HEK293 (cell line): ENCODE measurements around the gene PARD3.

Experiments used
- EGR2 ChIP-seq: fragments of 450-650 bp; formaldehyde crosslinking; IDR thresholded peaks from 2 replicates; pipeline ENCODE4 v1.5.1; 2016; ENCODE audit warnings: low read depth, missing biosample characterization, missing genetic modification characterization
- OSR2 ChIP-seq: fragments of 450-650 bp; formaldehyde crosslinking; IDR thresholded peaks from 2 replicates; pipeline ENCODE4 v1.5.1; 2016; ENCODE audit warnings: missing biosample characterization, missing genetic modification characterization
- OVOL3 ChIP-seq: fragments of 450-650 bp; formaldehyde crosslinking; IDR thresholded peaks from 2 replicates; pipeline ENCODE4 v1.5.1; 2016; ENCODE audit warnings: missing biosample characterization, missing genetic modification characterization
- SCRT1 ChIP-seq: fragments of 450-650 bp; formaldehyde crosslinking; IDR thresholded peaks from 2 replicates; pipeline ENCODE4 v1.5.1; 2016; ENCODE audit warnings: missing biosample characterization, missing genetic modification characterization, borderline replicate concordance
- ZFHX2 ChIP-seq: fragments of 450-650 bp; formaldehyde crosslinking; conservative IDR thresholded peaks from 2 replicates; pipeline ENCODE4 v1.5.1; 2016; ENCODE audit warnings: missing biosample characterization, missing genetic modification characterization
- ZFP41 ChIP-seq: fragments of 450-650 bp; formaldehyde crosslinking; IDR thresholded peaks from 2 replicates; pipeline ENCODE4 v1.5.1; 2016; ENCODE audit warnings: missing biosample characterization, missing genetic modification characterization, borderline replicate concordance
- ZNF10 ChIP-seq: fragments of 450-650 bp; formaldehyde crosslinking; IDR thresholded peaks from 2 replicates; pipeline ENCODE4 v1.5.1; 2017; ENCODE audit warnings: missing biosample characterization, missing genetic modification characterization
- ZNF155 ChIP-seq: fragments of 450-650 bp; formaldehyde crosslinking; IDR thresholded peaks from 2 replicates; pipeline ENCODE4 v1.5.1; 2016; ENCODE audit warnings: missing biosample characterization, missing genetic modification characterization
- ZNF157 ChIP-seq: fragments of 450-650 bp; formaldehyde crosslinking; IDR thresholded peaks from 2 replicates; pipeline ENCODE4 v1.5.1; 2016; ENCODE audit warnings: missing biosample characterization, missing genetic modification characterization
- ZNF184 ChIP-seq: fragments of 450-650 bp; IDR thresholded peaks from 2 replicates; pipeline ENCODE4 v1.5.1; 2018; ENCODE audit warnings: missing biosample characterization, mild to moderate bottlenecking, missing genetic modification characterization
- ZNF2 ChIP-seq: fragments of 450-650 bp; formaldehyde crosslinking; IDR thresholded peaks from 2 replicates; pipeline ENCODE4 v1.5.1; 2016; ENCODE audit warnings: missing biosample characterization, missing genetic modification characterization
- ZNF335 ChIP-seq: fragments of 450-650 bp; formaldehyde crosslinking; conservative IDR thresholded peaks from 2 replicates; pipeline ENCODE4 v1.5.1; 2016; ENCODE audit warnings: missing biosample characterization, missing genetic modification characterization
- ZNF354C ChIP-seq: fragments of 450-650 bp; formaldehyde crosslinking; IDR thresholded peaks from 2 replicates; pipeline ENCODE4 v1.5.1; 2016; ENCODE audit warnings: missing biosample characterization, missing genetic modification characterization, low read depth, borderline replicate concordance
- ZNF423 ChIP-seq: fragments of 450-650 bp; formaldehyde crosslinking; IDR thresholded peaks from 2 replicates; pipeline ENCODE4 v1.5.1; 2016; ENCODE audit warnings: missing biosample characterization, missing genetic modification characterization
- ZNF501 ChIP-seq: fragments of 450-650 bp; formaldehyde crosslinking; IDR thresholded peaks from 2 replicates; pipeline ENCODE4 v1.5.1; 2016; ENCODE audit warnings: missing biosample characterization, missing genetic modification characterization
- ZNF623 ChIP-seq: fragments of 450-650 bp; formaldehyde crosslinking; IDR thresholded peaks from 2 replicates; pipeline ENCODE4 v1.5.1; 2016; ENCODE audit warnings: missing biosample characterization, missing genetic modification characterization
- ZNF624 ChIP-seq: fragments of 450-650 bp; formaldehyde crosslinking; IDR thresholded peaks from 2 replicates; pipeline ENCODE4 v1.5.1; 2017; ENCODE audit warnings: missing biosample characterization, missing genetic modification characterization
- ZSCAN30 ChIP-seq: fragments of 450-650 bp; IDR thresholded peaks from 2 replicates; pipeline ENCODE4 v1.5.1; 2018; ENCODE audit warnings: missing biosample characterization, mild to moderate bottlenecking, missing genetic modification characterization, moderate library complexity
- TF ChIP-seq, protein P1 (sequence below): fragments of 450-650 bp; IDR thresholded peaks from 2 replicates; pipeline ENCODE4 v1.5.1; 2018; ENCODE audit warnings: missing biosample characterization, mild to moderate bottlenecking, missing genetic modification characterization
- TF ChIP-seq, protein P2 (sequence below): fragments of 450-650 bp; formaldehyde crosslinking; IDR thresholded peaks from 2 replicates; pipeline ENCODE4 v1.5.1; 2016; ENCODE audit warnings: missing biosample characterization, missing genetic modification characterization
- TF ChIP-seq, protein P3 (sequence below): fragments of 450-650 bp; formaldehyde crosslinking; IDR thresholded peaks from 2 replicates; pipeline ENCODE4 v1.5.1; 2016; ENCODE audit warnings: missing biosample characterization, missing genetic modification characterization
- TF ChIP-seq, protein P4 (sequence below): fragments of 450-650 bp; formaldehyde crosslinking; IDR thresholded peaks from 2 replicates; pipeline ENCODE4 v1.5.0; 2017; ENCODE audit warnings: missing biosample characterization, missing genetic modification characterization, borderline replicate concordance
- TF ChIP-seq, protein P5 (sequence below): fragments of 450-650 bp; formaldehyde crosslinking; IDR thresholded peaks from 2 replicates; pipeline ENCODE4 v1.5.1; 2017; ENCODE audit warnings: missing biosample characterization, missing genetic modification characterization
- TF ChIP-seq, protein P6 (sequence below): fragments of 450-650 bp; formaldehyde crosslinking; IDR thresholded peaks from 2 replicates; pipeline ENCODE4 v1.5.1; 2017; ENCODE audit warnings: missing biosample characterization, missing genetic modification characterization
- TF ChIP-seq, protein P7 (sequence below): fragments of 450-650 bp; formaldehyde crosslinking; IDR thresholded peaks from 2 replicates; pipeline ENCODE4 v1.5.1; 2016; ENCODE audit warnings: missing biosample characterization, missing genetic modification characterization
- TF ChIP-seq, protein P8 (sequence below): fragments of 450-650 bp; formaldehyde crosslinking; IDR thresholded peaks from 2 replicates; pipeline ENCODE4 v1.5.1; 2017; ENCODE audit warnings: missing biosample characterization, missing genetic modification characterization

Gene PARD3

DNA sequence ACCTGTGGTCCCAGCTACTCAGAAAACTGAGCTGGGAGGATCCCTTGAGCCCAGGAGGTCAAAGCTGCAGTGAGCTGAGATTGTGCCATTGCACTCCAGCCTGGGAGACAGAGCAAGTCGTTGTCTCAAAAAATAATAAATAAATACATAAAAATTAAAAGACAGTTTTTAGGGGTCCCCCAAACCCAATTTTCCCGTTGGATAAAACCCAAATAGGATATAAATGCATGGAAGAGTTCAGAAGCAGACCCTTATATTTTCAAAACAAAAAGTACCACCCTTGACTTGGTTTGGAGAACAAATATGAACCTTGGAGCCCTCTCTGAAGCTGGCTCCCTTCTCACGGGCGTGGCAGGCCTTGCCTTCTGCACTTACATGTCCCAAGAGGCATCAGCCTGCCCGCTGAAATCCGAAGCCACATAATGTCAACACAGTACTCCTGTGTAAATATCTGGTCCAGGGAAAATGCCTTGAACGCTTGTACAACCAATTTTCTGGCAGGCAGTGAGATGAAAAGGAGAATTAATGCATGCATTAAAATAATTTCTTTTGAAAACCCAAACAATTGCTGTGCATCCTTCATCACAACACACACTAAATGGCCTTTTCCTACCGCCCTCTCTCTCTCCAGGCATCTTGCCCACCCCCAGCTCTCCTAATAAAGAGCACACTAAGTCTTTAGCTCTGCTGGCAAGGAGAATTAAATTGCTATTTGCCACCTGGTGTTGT is 46.4 kb upstream of the PARD3 start (continued):
- TF ChIP-seq, protein P1, sequence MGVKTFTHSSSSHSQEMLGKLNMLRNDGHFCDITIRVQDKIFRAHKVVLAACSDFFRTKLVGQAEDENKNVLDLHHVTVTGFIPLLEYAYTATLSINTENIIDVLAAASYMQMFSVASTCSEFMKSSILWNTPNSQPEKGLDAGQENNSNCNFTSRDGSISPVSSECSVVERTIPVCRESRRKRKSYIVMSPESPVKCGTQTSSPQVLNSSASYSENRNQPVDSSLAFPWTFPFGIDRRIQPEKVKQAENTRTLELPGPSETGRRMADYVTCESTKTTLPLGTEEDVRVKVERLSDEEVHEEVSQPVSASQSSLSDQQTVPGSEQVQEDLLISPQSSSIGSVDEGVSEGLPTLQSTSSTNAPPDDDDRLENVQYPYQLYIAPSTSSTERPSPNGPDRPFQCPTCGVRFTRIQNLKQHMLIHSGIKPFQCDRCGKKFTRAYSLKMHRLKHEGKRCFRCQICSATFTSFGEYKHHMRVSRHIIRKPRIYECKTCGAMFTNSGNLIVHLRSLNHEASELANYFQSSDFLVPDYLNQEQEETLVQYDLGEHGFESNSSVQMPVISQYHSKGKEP (tag by site-specific recombination): peak; percentile 98
- TF ChIP-seq OVOL3 (tag by site-specific recombination) (0 out of 2 replicates have a peak, but pooled peaks have one; percentile 10), EGR2 (tag by site-specific recombination) (no peak), ZNF423 (tag by site-specific recombination) (peak; percentile 11; the same call in 1 of the 2 replicates), ZNF184 (tag by site-specific recombination) (no peak), ZNF157 (tag by site-specific recombination) (no peak), OSR2 (tag by site-specific recombination) (peak; percentile 80), ZNF155 (no peak), ZNF335 (0 out of 2 replicates have a peak, but pooled peaks have one; percentile 50), ZNF354C (tag by site-specific recombination) (no peak), ZFHX2 (tag by site-specific recombination) (0 out of 2 replicates have a peak, but pooled peaks have one; percentile 14), ZSCAN30 (tag by site-specific recombination) (peak; percentile 89), ZNF623 (tag by site-specific recombination) (no peak), ZNF10 (no peak), SCRT1 (no peak), ZFP41 (tag by site-specific recombination) (no peak), ZNF2 (tag by site-specific recombination) (no peak; the same call in 1 of the 2 replicates), ZNF624 (tag by site-specific recombination) (no peak), ZNF501 (tag by site-specific recombination) (no peak)
- TF ChIP-seq, protein P2, sequence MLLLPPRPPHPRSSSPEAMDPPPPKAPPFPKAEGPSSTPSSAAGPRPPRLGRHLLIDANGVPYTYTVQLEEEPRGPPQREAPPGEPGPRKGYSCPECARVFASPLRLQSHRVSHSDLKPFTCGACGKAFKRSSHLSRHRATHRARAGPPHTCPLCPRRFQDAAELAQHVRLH: peak; percentile 78
- TF ChIP-seq, protein P3, sequence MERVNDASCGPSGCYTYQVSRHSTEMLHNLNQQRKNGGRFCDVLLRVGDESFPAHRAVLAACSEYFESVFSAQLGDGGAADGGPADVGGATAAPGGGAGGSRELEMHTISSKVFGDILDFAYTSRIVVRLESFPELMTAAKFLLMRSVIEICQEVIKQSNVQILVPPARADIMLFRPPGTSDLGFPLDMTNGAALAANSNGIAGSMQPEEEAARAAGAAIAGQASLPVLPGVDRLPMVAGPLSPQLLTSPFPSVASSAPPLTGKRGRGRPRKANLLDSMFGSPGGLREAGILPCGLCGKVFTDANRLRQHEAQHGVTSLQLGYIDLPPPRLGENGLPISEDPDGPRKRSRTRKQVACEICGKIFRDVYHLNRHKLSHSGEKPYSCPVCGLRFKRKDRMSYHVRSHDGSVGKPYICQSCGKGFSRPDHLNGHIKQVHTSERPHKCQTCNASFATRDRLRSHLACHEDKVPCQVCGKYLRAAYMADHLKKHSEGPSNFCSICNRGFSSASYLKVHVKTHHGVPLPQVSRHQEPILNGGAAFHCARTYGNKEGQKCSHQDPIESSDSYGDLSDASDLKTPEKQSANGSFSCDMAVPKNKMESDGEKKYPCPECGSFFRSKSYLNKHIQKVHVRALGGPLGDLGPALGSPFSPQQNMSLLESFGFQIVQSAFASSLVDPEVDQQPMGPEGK (tag by site-specific recombination): peak; percentile 39; the same call in 1 of the 2 replicates
- TF ChIP-seq, protein P4, sequence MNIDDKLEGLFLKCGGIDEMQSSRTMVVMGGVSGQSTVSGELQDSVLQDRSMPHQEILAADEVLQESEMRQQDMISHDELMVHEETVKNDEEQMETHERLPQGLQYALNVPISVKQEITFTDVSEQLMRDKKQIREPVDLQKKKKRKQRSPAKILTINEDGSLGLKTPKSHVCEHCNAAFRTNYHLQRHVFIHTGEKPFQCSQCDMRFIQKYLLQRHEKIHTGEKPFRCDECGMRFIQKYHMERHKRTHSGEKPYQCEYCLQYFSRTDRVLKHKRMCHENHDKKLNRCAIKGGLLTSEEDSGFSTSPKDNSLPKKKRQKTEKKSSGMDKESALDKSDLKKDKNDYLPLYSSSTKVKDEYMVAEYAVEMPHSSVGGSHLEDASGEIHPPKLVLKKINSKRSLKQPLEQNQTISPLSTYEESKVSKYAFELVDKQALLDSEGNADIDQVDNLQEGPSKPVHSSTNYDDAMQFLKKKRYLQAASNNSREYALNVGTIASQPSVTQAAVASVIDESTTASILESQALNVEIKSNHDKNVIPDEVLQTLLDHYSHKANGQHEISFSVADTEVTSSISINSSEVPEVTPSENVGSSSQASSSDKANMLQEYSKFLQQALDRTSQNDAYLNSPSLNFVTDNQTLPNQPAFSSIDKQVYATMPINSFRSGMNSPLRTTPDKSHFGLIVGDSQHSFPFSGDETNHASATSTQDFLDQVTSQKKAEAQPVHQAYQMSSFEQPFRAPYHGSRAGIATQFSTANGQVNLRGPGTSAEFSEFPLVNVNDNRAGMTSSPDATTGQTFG (tag by site-specific recombination): no peak
- TF ChIP-seq, protein P5, sequence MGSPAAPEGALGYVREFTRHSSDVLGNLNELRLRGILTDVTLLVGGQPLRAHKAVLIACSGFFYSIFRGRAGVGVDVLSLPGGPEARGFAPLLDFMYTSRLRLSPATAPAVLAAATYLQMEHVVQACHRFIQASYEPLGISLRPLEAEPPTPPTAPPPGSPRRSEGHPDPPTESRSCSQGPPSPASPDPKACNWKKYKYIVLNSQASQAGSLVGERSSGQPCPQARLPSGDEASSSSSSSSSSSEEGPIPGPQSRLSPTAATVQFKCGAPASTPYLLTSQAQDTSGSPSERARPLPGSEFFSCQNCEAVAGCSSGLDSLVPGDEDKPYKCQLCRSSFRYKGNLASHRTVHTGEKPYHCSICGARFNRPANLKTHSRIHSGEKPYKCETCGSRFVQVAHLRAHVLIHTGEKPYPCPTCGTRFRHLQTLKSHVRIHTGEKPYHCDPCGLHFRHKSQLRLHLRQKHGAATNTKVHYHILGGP: no peak
- TF ChIP-seq, protein P6, sequence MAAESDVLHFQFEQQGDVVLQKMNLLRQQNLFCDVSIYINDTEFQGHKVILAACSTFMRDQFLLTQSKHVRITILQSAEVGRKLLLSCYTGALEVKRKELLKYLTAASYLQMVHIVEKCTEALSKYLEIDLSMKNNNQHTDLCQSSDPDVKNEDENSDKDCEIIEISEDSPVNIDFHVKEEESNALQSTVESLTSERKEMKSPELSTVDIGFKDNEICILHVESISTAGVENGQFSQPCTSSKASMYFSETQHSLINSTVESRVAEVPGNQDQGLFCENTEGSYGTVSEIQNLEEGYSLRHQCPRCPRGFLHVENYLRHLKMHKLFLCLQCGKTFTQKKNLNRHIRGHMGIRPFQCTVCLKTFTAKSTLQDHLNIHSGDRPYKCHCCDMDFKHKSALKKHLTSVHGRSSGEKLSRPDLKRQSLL (tag by site-specific recombination): no peak
- TF ChIP-seq, protein P7, sequence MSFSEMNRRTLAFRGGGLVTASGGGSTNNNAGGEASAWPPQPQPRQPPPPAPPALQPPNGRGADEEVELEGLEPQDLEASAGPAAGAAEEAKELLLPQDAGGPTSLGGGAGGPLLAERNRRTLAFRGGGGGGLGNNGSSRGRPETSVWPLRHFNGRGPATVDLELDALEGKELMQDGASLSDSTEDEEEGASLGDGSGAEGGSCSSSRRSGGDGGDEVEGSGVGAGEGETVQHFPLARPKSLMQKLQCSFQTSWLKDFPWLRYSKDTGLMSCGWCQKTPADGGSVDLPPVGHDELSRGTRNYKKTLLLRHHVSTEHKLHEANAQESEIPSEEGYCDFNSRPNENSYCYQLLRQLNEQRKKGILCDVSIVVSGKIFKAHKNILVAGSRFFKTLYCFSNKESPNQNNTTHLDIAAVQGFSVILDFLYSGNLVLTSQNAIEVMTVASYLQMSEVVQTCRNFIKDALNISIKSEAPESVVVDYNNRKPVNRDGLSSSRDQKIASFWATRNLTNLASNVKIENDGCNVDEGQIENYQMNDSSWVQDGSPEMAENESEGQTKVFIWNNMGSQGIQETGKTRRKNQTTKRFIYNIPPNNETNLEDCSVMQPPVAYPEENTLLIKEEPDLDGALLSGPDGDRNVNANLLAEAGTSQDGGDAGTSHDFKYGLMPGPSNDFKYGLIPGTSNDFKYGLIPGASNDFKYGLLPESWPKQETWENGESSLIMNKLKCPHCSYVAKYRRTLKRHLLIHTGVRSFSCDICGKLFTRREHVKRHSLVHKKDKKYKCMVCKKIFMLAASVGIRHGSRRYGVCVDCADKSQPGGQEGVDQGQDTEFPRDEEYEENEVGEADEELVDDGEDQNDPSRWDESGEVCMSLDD (tag by site-specific recombination): no peak
- TF ChIP-seq, protein P8, sequence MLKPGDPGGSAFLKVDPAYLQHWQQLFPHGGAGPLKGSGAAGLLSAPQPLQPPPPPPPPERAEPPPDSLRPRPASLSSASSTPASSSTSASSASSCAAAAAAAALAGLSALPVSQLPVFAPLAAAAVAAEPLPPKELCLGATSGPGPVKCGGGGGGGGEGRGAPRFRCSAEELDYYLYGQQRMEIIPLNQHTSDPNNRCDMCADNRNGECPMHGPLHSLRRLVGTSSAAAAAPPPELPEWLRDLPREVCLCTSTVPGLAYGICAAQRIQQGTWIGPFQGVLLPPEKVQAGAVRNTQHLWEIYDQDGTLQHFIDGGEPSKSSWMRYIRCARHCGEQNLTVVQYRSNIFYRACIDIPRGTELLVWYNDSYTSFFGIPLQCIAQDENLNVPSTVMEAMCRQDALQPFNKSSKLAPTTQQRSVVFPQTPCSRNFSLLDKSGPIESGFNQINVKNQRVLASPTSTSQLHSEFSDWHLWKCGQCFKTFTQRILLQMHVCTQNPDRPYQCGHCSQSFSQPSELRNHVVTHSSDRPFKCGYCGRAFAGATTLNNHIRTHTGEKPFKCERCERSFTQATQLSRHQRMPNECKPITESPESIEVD (tag by site-specific recombination): peak; percentile 100
